Superior temporal gyrus (tissue), 1 donor: ENCODE results near the gene PDSS1.
A peak's percentile ranks its signal among the peaks of the same experiment; 100 is the strongest.

Experiments
- DNase-seq: peaks from one replicate; pipeline ENCODE4 v3.0.0-alpha.2; 2016; ENCODE audit errors: extremely low spot score

Gene PDSS1

DNA sequence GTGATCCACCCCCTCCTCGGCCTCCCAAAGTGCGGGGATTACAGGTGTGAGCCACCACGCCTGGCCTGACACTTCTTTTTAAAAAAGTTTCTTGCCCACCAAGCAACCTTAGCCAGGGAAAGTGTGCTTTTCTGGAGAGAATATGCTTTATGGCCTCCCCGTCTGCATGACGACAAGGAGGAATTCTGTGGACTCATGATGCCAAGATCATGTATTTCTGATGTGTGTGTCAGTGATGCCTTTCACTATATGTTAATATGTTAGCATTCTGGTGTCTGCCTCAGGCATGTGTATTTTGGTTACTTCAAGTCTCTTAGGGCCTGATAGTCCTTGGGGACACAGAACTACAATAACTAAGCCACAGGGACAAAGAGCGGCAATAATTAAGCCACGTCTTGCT lies 2.1 kb downstream of the PDSS1 start:
- no peak for DNase-seq

DNA sequence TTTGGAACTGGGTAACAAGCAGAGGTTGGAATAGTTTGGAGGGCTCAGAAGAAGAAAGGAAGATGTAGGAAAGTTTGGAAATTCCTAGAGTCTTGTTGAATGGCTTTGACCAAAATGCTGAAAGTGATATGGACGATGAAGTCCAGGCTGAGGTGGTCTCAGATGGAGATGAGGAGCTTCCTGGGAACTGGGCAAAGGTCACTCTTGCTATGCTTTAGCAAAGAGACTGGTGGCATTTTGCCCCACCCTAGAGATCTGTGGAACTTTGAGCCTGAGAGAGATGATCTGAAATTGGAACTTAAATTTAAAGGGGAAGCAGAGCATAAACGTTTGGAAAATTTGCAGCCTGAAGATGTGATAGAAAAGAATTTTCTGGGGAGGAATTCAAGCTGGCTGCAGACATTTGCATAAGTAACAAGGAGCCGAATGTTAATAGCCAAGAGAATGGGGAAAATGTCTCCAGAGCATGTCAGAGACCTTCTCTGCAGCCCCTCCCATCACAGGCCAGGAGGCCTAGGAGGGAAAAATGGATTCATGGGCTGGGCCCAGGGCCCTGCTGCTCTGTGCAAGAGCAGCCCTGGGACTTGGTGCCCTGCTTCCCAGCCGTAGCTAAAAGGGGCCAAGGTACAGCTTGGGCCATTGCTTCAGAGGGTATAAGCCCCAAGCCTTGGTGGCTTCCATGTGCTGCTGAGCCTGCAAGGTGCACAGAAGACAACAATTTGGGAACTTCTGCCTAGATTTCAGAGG lies 3.6 kb downstream of the PDSS1 start:
- no peak for DNase-seq

DNA sequence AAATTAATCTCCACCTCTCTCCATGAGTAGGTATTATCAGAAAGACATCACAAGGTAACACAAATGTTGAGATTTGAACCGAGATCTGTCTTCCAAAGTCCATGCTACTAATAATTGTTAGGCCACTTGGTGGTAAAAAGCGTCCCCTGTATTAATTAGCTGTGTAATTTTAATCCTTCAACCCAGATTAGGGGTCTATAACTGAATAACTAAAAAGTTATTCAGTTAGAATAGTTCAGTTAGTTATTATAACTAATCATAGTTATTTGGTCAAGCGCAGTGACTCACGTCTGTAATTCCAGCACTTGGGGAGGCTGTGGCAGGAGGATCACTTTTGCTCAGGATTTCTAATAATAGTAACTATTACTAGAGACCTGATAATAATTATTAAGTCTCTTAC lies 5.6 kb downstream of the PDSS1 start:
- no peak for DNase-seq

DNA sequence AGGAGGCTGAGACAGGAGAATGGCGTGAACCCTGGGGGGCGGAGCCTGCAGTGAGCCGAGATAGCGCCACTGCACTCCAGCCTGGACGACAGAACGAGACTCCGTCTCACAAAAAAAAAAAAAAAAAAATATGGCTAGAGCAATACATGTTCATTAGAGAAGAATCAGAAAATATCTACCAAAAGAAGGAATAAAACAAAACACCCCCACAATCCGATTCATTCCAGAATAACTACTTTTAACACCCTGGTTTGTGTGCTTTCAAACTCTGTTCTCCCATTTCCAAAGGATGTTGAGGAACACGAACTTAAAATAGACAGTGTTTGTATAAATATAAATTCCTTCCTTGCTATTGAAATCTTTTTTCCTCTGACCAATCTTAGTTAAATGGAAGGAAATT lies 6.5 kb downstream of the PDSS1 start:
- no peak for DNase-seq

DNA sequence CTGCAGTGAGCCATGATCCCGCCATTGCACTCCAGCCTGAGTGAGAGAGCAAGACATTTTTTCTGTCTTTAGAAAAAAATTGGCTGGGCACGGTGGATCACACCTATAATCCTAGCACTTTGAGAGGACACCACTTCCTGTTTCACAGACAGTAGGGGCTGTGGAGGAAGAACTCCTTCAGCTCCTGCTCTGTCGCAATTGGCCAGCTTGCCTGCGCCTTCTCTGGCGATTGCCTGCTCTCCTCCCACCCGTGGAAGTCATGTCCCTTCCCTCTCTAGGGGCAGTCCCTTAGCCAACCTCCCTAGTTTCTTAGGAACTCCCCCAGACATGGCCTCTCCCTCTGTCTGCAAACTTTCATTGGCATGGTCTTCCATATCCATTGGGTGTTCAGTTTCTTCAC lies 8.7 kb downstream of the PDSS1 start:
- DNase-seq = no peak

DNA sequence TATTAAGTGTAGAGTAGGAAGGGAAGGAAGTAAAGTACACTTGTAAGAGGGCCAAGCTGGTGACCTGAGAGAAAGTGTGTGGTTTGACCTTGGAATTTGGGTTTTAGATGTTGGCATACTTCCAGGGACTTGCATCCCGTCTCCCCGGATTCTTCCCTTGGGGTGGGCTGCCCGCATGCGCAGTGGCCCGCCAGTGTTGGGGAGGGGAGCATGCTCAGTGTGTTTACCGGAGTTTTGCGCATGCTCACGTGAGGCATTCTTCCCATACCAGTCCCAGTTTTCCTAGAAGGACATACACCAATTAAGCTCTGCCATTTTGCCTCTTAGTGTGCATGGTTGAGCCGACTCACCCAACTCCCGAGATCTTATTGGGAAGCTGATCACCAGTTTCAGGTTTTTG lies 9.4 kb downstream of the PDSS1 start:
- DNase-seq = no peak

DNA sequence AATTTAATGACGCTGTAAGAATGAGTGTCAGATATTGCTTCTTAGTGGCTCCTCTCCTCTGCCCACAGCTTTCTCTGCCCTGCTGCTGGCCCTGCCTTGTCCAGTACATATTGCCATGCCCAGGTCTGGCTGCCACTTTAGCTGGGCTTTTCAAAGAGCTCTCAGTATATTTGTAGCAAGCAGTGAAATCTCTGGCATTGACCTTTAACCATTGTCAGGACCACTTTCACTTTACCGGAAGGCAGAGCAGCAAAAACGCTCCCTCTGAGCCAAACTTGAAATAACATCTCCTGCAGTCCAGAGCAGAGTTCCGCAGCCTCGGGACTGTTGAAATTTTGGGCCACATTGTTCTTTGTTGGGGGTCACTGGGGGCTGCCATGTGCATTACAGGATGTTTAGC lies 13.8 kb downstream of the PDSS1 start:
- no peak for DNase-seq

DNA sequence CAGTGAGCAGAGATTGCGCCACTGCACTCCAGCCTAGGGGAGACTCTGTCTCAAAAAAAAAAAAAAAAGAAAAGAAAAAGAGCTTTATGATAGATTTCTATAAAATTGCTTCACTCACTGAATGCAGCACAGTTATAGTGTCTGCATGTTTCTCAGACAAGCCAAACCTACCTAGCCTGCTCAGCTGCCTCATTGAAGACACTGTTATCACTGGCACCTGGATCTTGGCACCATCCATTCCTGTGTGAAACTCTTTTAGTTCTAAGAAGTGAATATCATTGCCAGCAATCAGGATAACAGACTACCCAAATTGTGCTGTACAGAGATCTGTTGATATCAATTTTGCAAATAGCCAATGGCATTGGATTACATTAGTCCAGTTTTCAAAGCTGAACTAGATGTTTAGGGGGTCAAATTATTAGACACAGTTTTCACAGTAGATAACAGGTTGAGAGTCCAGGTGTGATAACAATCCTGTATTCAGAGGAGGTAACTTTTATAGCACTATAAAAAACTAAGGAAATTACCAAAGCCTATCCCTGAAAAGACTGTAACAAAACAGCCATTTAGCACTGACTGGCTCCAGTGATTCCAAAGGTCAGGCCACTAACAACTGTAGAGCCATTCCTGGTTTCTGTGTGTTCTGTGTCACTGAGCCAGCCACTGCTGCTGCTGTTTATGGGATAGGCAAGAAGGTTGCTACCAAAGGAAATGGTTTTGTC lies 17.1 kb downstream of the PDSS1 start:
- no peak for DNase-seq

DNA sequence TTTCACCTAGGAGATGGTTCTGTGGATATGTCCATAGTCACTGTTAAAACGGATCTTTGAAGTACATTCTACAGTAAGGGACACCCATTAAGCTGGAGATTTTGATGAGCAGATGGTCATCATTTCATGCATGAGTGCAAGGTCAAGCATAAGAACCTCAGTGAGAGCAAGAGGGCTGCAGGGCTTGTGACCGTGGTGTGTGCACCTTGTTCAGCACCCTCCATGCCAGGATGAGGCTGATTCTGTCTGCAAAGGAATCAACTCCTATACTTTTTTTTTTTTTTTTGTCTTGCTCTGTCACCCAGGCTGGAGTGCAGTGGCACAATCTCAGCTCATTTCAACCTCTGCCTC lies 17.6 kb downstream of the PDSS1 start:
- DNase-seq = no peak

DNA sequence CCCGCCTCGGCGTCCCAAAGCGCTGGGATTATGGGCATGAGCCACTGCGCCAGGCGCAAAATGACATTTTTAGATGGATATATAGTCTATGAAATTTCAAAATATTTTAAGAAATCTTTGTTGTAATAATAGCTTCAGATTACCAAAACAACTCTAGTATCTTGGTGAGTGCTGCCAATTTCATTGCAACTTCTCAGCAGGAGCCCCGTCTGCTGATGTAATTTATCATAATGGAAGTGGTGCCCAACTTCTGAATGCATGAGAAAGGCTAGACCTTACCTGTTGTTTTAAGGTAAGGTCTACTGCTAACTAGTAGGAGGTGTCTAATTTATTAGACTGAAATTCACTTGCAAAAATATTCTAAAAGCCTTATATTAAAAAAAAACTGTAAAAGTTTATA lies 20.0 kb downstream of the PDSS1 start:
- DNase-seq = no peak

DNA sequence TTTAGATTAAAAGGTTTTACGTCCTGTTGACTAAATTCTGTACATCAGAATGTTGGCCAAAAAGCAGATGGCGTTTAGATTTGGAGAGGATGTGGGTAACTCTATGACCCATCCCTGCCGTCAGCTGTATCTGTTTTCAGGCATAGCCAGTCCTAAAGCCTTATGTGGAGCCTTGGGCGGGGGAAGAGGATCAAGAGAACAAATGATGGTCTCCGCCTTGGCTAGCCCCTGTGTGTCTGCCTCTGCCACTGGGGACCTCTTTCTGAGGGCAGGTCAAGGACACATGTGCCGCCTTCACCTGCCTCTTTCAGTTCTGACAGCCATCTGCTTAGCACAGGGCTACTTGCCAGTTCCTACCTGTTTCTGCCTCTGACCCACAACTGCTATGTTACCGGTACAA lies 24.1 kb downstream of the PDSS1 start:
- no peak for DNase-seq

DNA sequence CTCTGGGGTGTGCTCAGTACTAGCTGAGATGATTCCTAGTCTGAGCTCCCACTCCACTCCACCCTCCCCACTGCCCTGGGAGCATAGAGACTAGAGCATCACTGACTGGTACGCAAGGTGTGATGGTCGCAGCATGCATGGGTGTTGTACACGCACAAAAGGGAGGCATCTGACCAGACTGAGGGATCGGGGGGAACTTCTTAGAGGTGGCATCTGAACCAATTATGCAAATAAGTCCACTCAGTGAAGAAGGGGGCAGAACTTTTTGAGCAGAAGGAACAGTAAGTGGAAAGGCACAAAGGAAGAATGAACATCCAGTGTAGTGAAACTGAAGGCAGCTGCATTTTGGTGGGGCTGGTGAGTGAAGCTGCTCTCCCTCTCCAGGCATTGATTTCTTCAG lies 25.5 kb downstream of the PDSS1 start:
- no peak for DNase-seq

DNA sequence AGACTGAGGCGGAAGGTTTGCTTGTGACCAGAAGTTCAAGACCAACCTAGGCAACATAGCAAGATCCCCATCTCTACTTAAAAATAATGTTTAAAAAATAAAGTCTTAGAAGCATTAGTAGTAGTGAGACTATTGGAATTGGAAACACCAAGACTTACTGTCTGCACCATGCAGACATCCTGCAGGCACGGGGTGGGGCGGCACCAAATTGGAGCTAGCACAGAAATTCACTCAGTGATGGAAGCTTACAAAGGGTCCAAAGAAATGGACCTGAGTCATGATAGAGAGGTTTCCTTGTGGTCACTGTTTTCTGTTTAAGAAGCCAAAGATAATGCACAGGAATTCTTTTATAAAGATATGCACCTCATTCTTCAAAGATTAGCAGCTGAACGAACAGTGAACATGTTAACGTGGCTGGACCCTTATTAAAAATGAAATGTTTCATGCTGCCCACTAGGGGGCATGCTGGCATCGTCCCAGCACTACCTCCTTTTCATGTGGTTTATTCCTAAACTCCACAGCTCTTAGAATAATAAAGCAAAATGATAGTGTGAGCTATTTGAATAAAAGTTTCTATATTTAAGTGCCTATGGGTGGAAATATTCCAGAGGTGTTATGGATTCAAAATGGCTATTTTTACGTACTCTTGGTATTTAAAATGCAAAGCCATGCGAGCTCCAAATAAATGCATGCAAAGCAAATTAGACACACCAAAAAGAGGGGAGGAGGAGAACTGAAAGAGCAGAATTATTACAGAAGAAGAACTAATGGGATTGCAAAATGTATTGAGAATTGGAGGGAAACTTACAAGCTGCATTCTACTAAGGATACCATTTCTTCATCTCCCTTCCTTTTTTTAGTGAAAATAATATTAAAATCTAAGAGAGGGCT lies 28.6 kb downstream of the PDSS1 start:
- DNase-seq = peak; percentile 91

DNA sequence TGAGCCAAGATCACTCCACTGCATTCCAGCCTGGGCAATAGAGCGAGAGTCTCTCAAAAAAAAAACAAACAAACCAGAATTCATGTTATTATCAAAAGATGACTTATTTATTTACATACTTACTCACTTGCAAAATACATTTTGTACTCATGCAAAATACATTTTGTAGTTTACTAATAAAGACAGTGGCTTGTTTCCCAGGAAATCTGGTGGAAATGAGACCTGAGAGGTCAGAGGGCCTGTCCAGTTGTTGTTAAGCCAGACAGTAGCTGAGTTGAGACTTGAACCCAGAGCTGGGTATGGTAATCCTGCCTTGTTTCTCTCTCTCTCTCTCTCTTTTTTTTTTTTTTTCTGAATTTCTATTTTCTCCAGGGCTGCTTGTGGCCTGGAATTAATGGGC lies 29.5 kb downstream of the PDSS1 start:
- DNase-seq = no peak

DNA sequence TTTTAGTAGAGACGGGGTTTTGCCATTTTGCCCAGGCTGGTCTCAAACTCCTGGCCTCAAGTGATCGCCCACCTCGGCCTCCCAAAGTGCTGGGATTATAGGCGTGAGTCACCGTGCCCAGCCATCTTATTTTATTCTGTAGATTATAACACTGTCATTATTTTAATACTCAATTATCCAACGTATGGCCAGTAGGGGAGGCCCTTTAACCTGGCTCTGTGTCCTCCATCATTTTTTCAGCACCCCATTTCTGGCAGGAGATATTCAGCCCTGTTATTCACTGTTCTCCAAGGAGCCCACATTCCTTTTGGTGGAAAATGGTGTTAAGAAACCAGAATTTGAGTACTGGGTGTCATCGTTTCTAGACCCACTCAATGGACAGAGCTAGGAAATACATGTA lies 31.5 kb downstream of the PDSS1 start:
- DNase-seq = no peak

DNA sequence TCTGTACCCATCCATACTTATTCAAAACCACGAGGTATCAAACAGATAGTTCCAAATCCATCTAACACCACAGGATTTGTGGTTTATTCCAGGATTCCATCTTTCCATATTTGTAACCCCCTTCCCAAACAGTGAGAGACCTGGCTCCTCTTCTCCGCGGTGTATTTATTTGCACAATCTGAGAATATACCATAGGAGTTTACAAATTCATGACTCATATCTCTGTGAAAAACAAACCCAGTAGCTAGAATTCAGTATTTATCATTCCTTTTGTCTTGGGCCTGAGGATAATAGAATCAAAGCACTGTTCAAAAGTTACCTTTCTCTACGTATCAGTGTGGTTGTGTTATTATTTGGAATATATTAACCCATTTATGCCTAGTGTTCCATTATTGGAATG lies 31.9 kb downstream of the PDSS1 start:
- no peak for DNase-seq

DNA sequence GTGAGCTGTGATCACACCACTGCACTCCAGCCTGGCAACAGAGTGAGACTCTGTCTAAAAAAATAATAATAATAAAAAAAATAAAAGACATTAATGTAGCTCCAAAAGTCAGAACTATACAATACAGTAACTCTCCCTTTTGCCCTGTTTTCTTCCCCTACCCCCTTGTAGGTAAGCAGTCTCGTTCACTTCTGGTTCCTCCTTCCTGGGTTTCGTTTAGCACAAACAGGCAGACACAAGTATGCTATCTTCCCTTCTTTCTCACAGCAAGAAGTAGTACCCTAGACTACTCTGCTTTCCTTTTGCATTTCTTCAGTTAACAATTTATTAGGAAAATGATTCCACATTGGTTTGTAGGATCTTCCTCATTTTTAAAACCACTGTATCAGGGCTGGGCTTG lies 33.1 kb downstream of the PDSS1 start:
- DNase-seq = no peak

DNA sequence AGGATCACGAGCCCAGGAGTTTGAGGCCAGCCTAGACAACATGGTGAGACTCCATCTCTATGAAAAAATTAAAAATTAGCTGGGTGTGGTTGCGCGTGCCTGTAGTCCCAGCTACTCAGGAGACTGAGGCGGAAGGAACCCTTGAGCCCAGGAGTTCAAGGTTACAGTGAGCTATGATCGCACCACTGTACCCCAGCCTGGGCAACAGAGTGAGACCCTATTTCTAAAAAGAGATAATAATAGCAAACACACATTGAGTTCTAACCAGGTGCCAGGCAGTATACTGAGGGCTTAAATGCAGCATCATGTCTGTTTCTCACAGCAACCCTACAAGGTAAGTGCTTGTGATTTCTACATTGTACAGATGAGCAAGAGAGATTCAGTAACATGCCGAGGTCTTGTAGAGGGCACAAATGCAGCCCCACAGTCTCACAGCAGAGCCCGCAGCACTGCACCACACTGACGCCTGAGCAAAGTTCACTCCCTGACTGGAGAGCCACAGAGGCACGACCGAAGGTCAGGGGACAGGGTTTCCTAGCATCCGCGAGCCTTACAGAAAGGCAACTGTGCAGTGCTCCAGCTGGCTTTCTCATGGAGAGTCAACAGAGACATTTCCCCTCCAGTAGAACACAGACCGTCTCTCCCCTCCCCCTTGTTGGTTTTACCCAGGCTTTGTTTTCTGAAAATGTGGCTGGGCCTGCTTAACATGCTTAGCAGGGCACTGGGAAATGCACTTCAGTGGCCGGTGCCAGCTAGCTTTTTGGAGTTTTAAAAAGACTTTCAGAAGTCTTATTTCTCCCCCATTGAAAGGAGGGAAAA lies 36.5 kb downstream of the PDSS1 start:
- DNase-seq = peak; percentile 75

DNA sequence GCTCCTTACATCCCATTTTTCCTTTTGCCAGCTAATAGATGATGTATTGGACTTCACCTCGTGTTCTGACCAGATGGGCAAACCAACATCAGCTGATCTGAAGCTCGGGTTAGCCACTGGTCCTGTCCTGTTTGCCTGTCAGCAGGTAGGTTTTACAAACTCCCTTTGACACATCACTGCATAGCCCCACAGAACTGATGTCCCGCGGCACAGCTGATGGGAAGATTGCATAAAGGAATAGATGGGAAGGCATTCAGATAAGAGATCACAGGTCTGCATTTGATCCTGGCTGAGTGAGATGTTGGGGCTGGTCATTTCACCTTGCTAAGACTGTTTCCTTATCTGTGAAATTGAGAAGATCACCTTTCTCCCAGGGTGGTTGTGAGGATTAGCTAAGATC lies 37.9 kb downstream of the PDSS1 start:
- DNase-seq = no peak

DNA sequence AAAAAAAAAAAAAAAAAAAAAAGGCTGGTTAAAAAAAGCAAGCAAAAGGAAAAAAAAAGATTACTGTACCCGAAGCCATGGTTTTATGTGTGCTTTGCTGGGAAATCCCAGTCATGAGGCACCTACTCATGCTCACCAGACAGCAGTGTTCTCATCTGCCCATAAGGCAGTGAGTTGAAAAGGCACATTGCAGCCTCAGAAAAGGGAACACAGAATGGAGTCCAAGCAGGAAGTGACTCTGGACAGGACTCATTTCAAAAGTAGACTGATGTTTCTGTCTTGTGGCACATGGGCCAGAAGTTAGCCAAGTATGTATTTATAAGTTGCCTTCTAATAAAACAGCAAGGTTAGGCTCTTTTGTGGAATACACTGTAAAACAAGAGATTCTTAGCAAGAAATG lies 40.2 kb downstream of the PDSS1 start:
- DNase-seq = no peak

DNA sequence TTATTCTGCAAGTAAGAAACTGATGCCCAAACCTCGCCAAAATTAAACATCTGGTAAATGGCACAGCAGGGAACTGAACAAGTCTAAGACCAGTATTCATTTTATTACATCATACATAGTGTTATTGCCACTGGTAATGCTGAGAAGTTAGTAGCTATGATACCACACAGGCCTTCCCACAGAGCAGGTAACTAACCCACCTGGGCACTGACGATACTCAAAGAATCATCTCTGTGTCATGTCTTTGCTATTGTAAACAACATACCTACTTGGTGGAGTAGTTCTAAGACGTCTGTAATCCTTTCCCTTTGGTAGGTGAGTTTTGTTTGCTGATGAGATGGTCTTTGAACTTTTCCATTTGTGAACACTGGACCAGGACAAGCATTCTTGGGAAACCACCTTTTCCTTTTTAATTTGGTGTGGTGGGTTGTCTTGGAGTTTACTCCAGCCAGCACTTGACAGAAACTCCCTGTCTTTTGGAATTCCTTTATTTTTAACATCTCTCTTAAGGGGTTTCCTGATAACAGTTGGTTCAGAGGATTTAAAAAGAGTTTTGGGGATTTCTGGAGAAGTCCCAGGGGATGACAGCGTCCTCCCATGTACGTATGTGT lies 40.9 kb downstream of the PDSS1 start:
- no peak for DNase-seq
